Sigmoid colon (tissue), 3 donors: ENCODE measurements around the gene BPI.

Experiments used
- CTCF ChIP-seq, 4 experiments: fragments of 450-650 bp in 3 of 4; fragments of 200-600 bp in 1 of 4; IDR thresholded peaks; one replicate each; pipeline ENCODE4 v1.5.1; 2016 to 2019; ENCODE audit warnings: antibody characterized with exemption in 4 of 4, mild to moderate bottlenecking in 3 of 4, moderate library complexity in 2 of 4
- POLR2A ChIP-seq, 2 donors: fragments of 450-650 bp; IDR thresholded peaks; one replicate each; pipeline ENCODE4 v1.6.1; 2016; ENCODE audit warnings: antibody characterized with exemption in 2 of 2, mild to moderate bottlenecking in 2 of 2, moderate library complexity in 2 of 2

GRCh38 chr20:38331814-38332213 is 27.9 kb downstream of the BPI start:
- TF ChIP-seq CTCF (IDR thresholded peaks at IDR 0.05) (no peak), POLR2A (IDR thresholded peaks at IDR 0.05) (no peak)
